ENCODE results near the gene GHRL. TPM values are rescaled to one million over a fixed set of nuclear protein-coding genes. Genes with fewer than 3 reads are reported as not detected.

GHRL gene
- total RNA-seq, 2 experiments from 2014 or later: 0.32 to 0.42 TPM

DNA sequence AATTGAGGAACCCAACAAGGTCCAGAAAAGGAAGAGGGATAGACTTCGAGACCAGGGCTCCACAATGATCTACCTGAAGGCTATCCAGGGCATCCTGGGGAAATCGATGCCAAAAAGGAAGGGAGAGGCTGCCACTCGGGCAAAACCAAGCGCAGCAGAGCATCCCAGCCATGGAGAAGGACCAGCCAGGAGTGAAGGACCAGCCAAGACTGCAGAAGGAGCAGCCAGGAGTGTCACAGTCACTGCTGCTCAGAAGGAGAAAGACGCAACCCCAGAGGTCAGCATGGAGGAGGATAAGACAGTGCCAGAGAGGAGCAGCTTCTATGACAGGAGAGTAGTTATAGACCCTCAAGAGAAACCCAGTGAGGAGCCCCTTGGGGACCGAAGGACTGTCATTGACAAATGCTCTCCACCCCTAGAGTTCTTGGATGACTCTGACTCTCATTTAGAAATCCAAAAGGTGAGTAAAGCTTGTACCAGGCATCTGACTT is 32.5 kb downstream of the GHRL start:
- no peaks in the 10 kb centered on the region for H3K9me2 ChIP-seq (ENCODE audit: insufficient read depth, low read length)
- TF ChIP-seq, protein P1, sequence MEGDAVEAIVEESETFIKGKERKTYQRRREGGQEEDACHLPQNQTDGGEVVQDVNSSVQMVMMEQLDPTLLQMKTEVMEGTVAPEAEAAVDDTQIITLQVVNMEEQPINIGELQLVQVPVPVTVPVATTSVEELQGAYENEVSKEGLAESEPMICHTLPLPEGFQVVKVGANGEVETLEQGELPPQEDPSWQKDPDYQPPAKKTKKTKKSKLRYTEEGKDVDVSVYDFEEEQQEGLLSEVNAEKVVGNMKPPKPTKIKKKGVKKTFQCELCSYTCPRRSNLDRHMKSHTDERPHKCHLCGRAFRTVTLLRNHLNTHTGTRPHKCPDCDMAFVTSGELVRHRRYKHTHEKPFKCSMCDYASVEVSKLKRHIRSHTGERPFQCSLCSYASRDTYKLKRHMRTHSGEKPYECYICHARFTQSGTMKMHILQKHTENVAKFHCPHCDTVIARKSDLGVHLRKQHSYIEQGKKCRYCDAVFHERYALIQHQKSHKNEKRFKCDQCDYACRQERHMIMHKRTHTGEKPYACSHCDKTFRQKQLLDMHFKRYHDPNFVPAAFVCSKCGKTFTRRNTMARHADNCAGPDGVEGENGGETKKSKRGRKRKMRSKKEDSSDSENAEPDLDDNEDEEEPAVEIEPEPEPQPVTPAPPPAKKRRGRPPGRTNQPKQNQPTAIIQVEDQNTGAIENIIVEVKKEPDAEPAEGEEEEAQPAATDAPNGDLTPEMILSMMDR (conservative IDR thresholded peaks at IDR 0.05; ENCODE audit: low read length): no peak
- no peak for TF ChIP-seq EZH2phosphoT487 (IDR thresholded peaks at IDR 0.05; ENCODE audit: borderline replicate concordance, low read depth, low read length)
- H3K4me1 ChIP-seq (ENCODE audit: insufficient read depth, low read length, poor library complexity, severe bottlenecking): no peaks in the 10 kb centered on the region
- no peak overlapping the region for H2AFZ ChIP-seq (ENCODE audit: low read length)
- ChIA-PET POLR2A (no interaction called here), CTCF (ENCODE audit: unreplicated experiment) (no interaction called here)
- no peaks in the 10 kb centered on the region for H4K20me1 ChIP-seq (ENCODE audit: insufficient read depth, low read length)
- H3K27ac ChIP-seq (ENCODE audit: low read depth, low read length, poor library complexity, severe bottlenecking): no peak overlapping the region
- H3K79me2 ChIP-seq (ENCODE audit: insufficient read depth, low read depth, low read length): peaks cover 93% of the 10 kb centered on the region
- H3K4me3 ChIP-seq (ENCODE audit: low read depth, low read length, poor library complexity, severe bottlenecking): no peak overlapping the region
- peaks cover 95% of the 10 kb centered on the region for H3K36me3 ChIP-seq (ENCODE audit: insufficient read depth, low read length)
- no peaks in the 10 kb centered on the region for H3K9me3 ChIP-seq (ENCODE audit: low read length)
- no peak for DNase-seq (ENCODE audit: low spot score)
- no TSS peak for BruUV-seq (replicated peaks)
- intact Hi-C loops (cut with micrococcal nuclease; ENCODE audit: unreplicated experiment): no loop called here
- no peak overlapping the region for H3K4me2 ChIP-seq (ENCODE audit: low read length)

DNA sequence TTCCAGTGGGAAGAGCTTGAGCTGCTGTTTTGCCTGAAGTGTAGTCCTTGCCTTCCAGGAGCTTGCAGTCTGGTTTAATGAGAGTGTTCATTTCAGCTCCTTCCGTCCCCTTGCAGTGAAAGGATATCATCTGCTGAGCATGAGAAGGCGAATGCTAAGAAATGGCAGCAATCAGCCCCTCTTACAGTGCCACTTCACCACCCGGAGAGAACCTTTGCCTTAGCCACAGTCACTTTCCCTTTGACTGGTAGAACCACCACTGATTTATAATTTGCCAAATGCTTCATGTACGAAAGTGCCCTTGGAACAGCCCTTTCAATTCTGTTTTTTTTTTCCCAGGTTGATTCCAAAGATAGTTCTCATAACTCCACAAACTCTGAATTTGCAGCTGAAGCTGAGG is 32.9 kb downstream of the GHRL start:
- Histone ChIP-seq H4K20me1 (ENCODE audit: insufficient read depth, low read length) (no peaks in the 10 kb centered on the region), H3K9me3 (ENCODE audit: low read length) (no peaks in the 10 kb centered on the region), H3K4me1 (ENCODE audit: insufficient read depth, low read length, poor library complexity, severe bottlenecking) (no peaks in the 10 kb centered on the region), H3K79me2 (ENCODE audit: insufficient read depth, low read depth, low read length) (peaks cover 95% of the 10 kb centered on the region), H3K27ac (ENCODE audit: low read depth, low read length, poor library complexity, severe bottlenecking) (no peak overlapping the region), H3K4me3 (ENCODE audit: low read depth, low read length, poor library complexity, severe bottlenecking) (no peak overlapping the region), H3K4me2 (ENCODE audit: low read length) (no peak overlapping the region), H3K9me2 (ENCODE audit: insufficient read depth, low read length) (no peaks in the 10 kb centered on the region), H3K36me3 (ENCODE audit: insufficient read depth, low read length) (peaks cover 97% of the 10 kb centered on the region), H2AFZ (ENCODE audit: low read length) (no peak overlapping the region)
- intact Hi-C loops (cut with micrococcal nuclease; ENCODE audit: unreplicated experiment): no loop called here
- CTCF ChIA-PET (ENCODE audit: unreplicated experiment): no interaction called here
- DNase-seq (ENCODE audit: low spot score): no peak
- BruUV-seq (replicated peaks): no TSS peak
- POLR2A ChIA-PET: interaction anchor here (0.6 kb wide), 1 partner anchor 114 kb away, joined by 5 read pairs; no protein-coding TSS in a partner anchor
- TF ChIP-seq EZH2phosphoT487 (IDR thresholded peaks at IDR 0.05; ENCODE audit: borderline replicate concordance, low read depth, low read length): no peak
- TF ChIP-seq, protein P1 (conservative IDR thresholded peaks at IDR 0.05; ENCODE audit: low read length): no peak

DNA sequence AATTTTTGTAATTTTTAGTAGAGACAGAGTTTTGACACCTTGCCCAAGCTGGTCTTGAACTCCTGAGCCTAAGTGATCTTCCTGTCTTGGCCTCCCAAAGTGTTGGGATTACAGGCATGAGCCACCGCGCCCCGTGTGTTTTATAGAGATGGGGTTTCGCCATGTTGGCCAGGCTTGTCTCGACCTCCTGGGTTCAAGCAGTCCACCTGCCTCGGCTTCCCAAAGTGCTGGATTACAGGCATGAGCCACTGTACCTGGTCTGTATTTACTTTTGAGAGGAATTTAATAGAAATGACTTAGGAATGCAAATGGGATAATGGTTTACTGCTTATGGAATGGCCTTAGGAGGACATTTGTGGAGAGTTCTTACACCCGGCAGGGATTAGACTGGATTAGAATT is 33.7 kb downstream of the GHRL start:
- BruUV-seq (replicated peaks): no TSS peak
- Histone ChIP-seq H3K4me2 (ENCODE audit: low read length) (no peak overlapping the region), H3K9me2 (ENCODE audit: insufficient read depth, low read length) (no peaks in the 10 kb centered on the region), H3K4me3 (ENCODE audit: low read depth, low read length, poor library complexity, severe bottlenecking) (no peak overlapping the region), H3K36me3 (ENCODE audit: insufficient read depth, low read length) (peaks cover 97% of the 10 kb centered on the region), H2AFZ (ENCODE audit: low read length) (no peak overlapping the region), H3K27ac (ENCODE audit: low read depth, low read length, poor library complexity, severe bottlenecking) (no peak overlapping the region), H4K20me1 (ENCODE audit: insufficient read depth, low read length) (no peaks in the 10 kb centered on the region), H3K79me2 (ENCODE audit: insufficient read depth, low read depth, low read length) (peaks cover 95% of the 10 kb centered on the region), H3K9me3 (ENCODE audit: low read length) (no peaks in the 10 kb centered on the region), H3K4me1 (ENCODE audit: insufficient read depth, low read length, poor library complexity, severe bottlenecking) (no peaks in the 10 kb centered on the region)
- intact Hi-C loops (cut with micrococcal nuclease; ENCODE audit: unreplicated experiment): no loop called here
- no peak for TF ChIP-seq EZH2phosphoT487 (IDR thresholded peaks at IDR 0.05; ENCODE audit: borderline replicate concordance, low read depth, low read length)
- TF ChIP-seq, protein P1 (conservative IDR thresholded peaks at IDR 0.05; ENCODE audit: low read length): no peak
- ChIA-PET POLR2A (interaction anchor here (0.6 kb wide), 1 partner anchor 113 kb away, joined by 5 read pairs; no protein-coding TSS in a partner anchor), CTCF (ENCODE audit: unreplicated experiment) (no interaction called here)
- no peak for DNase-seq (ENCODE audit: low spot score)
